ENCODE measurements around the gene ROPN1B. TPM values are rescaled to one million over a fixed set of nuclear protein-coding genes. Genes with fewer than 3 reads are reported as not detected.

ROPN1B gene
- total RNA-seq, 1 experiment from 2014 or later: 0.26 TPM

GRCh38 chr3:125957674-125958510 is 11.1 kb upstream of the ROPN1B start:
- CTCF ChIA-PET: no interaction called here
- no peak overlapping the region for H3K4me3 ChIP-seq (ENCODE audit: low read depth in 2 of 2, low read length in 2 of 2)

More at GRCh38 chr3:125957674-125958510, 11.1 kb upstream of the ROPN1B start:
- ATAC-seq: no peak
- peaks cover 7% of the 10 kb centered on the region for H3K27me3 ChIP-seq (ENCODE audit: control insufficient read depth, insufficient read depth, low read length)
- no peak overlapping the region for H3K27ac ChIP-seq (ENCODE audit: low read length)
- no TSS peak for BruUV-seq (replicated peaks)
- TF ChIP-seq POLR2AphosphoS5 (IDR thresholded peaks at IDR 0.05; ENCODE audit: low read depth, low read length) (no peak), REST (IDR thresholded peaks at IDR 0.05; ENCODE audit: insufficient read depth in 1 of 2, low read depth in 2 of 2, low read length in 1 of 2) (no peak), TCF7L2 (IDR thresholded peaks at IDR 0.05; ENCODE audit: low read depth, low read length) (no peak), SIN3A (IDR thresholded peaks at IDR 0.05; ENCODE audit: borderline replicate concordance, insufficient read depth, low read depth, low read length) (no peak), CTCF (IDR thresholded peaks at IDR 0.05) (no peak)
- H3K36me3 ChIP-seq (ENCODE audit: control insufficient read depth, insufficient read depth, low read length): no peaks in the 10 kb centered on the region
- H3K4me1 ChIP-seq (ENCODE audit: control insufficient read depth, insufficient read depth, low read length): no peaks in the 10 kb centered on the region
- POLR2A ChIA-PET: no interaction called here
- DNase-seq (ENCODE audit: low read depth, low spot score): no peak
- in situ Hi-C loops (cut with HindIII; ENCODE audit: low pct_unique_long_range_greater_than_20kb, low sequenced_read_pairs): no loop called here
- no peaks in the 10 kb centered on the region for H3K9me3 ChIP-seq (ENCODE audit: control insufficient read depth, insufficient read depth, low read depth, low read length)
- intact Hi-C loops (cut with micrococcal nuclease; ENCODE audit: unreplicated experiment): no loop called here
